Neural progenitor cell (in vitro differentiated cells): ENCODE data around the gene MORN4. TPM values are rescaled to one million over a fixed set of nuclear protein-coding genes. Genes with fewer than 3 reads are reported as not detected.
"Not testable (repeated sequence)": the region's sequence is repeated elsewhere in the genome, so short reads cannot be mapped to it uniquely, and the experiment has no call there.

ENCODE experiments used
- DNase-seq: peaks from one replicate; pipeline ENCODE4 v3.0.0-alpha.2; 2016; ENCODE audit warnings: low spot score
- H2AFZ ChIP-seq: fragments of 200-600 bp; sonication (generic); replicated peaks from 2 replicates; pipeline ENCODE4 v1.6.1; 2016; ENCODE audit warnings: antibody characterized with exemption
- H3F3A ChIP-seq: fragments of 200-600 bp; sonication (generic); 2 replicates; pipeline ENCODE4 v1.6.1; 2016; ENCODE audit warnings: antibody characterized with exemption, low read depth
- H3K27ac ChIP-seq: fragments of 200-600 bp; sonication (generic); 2 replicates; pipeline ENCODE4 v1.5.1; 2016; ENCODE audit warnings: mild to moderate bottlenecking
- H3K27me3 ChIP-seq: fragments of 200-600 bp; sonication (generic); 2 replicates; pipeline ENCODE4 v1.6.1; 2016; ENCODE audit warnings: mild to moderate bottlenecking, moderate library complexity
- H3K36me3 ChIP-seq: fragments of 200-600 bp; sonication (generic); 2 replicates; pipeline ENCODE4 v1.5.1; 2016
- H3K4me1 ChIP-seq: fragments of 200-600 bp; sonication (generic); 2 replicates; pipeline ENCODE4 v1.6.1; 2016; ENCODE audit warnings: mixed run types
- H3K4me2 ChIP-seq: fragments of 200-600 bp; sonication (generic); 2 replicates; pipeline ENCODE4 v1.6.1; 2016
- H3K4me3 ChIP-seq: fragments of 200-600 bp; sonication (generic); 2 replicates; pipeline ENCODE4 v1.5.1; 2016
- H3K79me2 ChIP-seq: fragments of 200-600 bp; sonication (generic); 2 replicates; pipeline ENCODE4 v1.6.1; 2016; ENCODE audit warnings: low read depth
- H3K9ac ChIP-seq: fragments of 200-600 bp; sonication (generic); 2 replicates; pipeline ENCODE4 v1.6.1; 2016
- H3K9me3 ChIP-seq: fragments of 200-600 bp; sonication (generic); 2 replicates; pipeline ENCODE4 v1.5.1; 2016; ENCODE audit warnings: low read depth
- H4K20me1 ChIP-seq: fragments of 200-600 bp; sonication (generic); 2 replicates; pipeline ENCODE4 v1.6.1; 2016; ENCODE audit warnings: low read depth
- H3K27ac Mint-ChIP-seq: 3 replicates; pipeline ENCODE4 v1.8.0; 2021; ENCODE audit warnings: mixed read lengths
- H3K27me3 Mint-ChIP-seq: 2 replicates; pipeline ENCODE4 v1.8.0; 2022; ENCODE audit warnings: low read depth, mild to moderate bottlenecking, inconsistent platforms, moderate library complexity, mixed read lengths; ENCODE audit not compliant: insufficient read depth
- H3K36me3 Mint-ChIP-seq: 3 replicates; pipeline ENCODE4 v1.8.0; 2021; ENCODE audit warnings: mixed read lengths
- H3K4me1 Mint-ChIP-seq: 3 replicates; pipeline ENCODE4 v1.8.0; 2021; ENCODE audit warnings: mixed read lengths
- H3K4me3 Mint-ChIP-seq: 3 replicates; pipeline ENCODE4 v1.8.0; 2021; ENCODE audit warnings: mild to moderate bottlenecking, moderate library complexity, mixed read lengths
- H3K9me3 Mint-ChIP-seq: 3 replicates; pipeline ENCODE4 v1.8.0; 2020; ENCODE audit warnings: mixed read lengths
- CTCF ChIP-seq: fragments of 200-600 bp; sonication (generic); IDR thresholded peaks from 2 replicates; pipeline ENCODE4 v1.5.1; 2017; ENCODE audit warnings: antibody characterized with exemption, mild to moderate bottlenecking
- EZH2 ChIP-seq: fragments of 200-600 bp; sonication (generic); IDR thresholded peaks from 2 replicates; pipeline ENCODE4 v1.6.1; 2017; ENCODE audit warnings: antibody characterized with exemption, mild to moderate bottlenecking, moderate library complexity
- EZH2phosphoT487 ChIP-seq: fragments of 200-600 bp; sonication (generic); IDR thresholded peaks from 2 replicates; pipeline ENCODE4 v1.6.1; 2017; ENCODE audit warnings: antibody characterized with exemption
- total RNA-seq: library from RNA; depleted of rRNA; stranded (reverse); fragments of >200 nt; gene quantifications from 2 replicates; pipeline ENCODE4 v1.2.3, GENCODE V29; 2015; ENCODE audit warnings: low replicate concordance

Gene MORN4
- total RNA-seq, 1 donor from 2014 or later = 23.8 TPM

- Histone ChIP-seq H3K36me3 (no peaks in the 10 kb centered on the region), H3K4me1 (peaks cover 21% of the 10 kb centered on the region), H3K9ac (no peak overlapping the region), H2AFZ (no peak overlapping the region), H3K27ac (no peak overlapping the region), H3K4me3 (no peak overlapping the region), H3K4me2 (no peak overlapping the region), H3F3A (peaks cover 11% of the 10 kb centered on the region), H4K20me1 (peaks cover 60% of the 10 kb centered on the region), H3K79me2 (peaks cover 83% of the 10 kb centered on the region), H3K27me3 (no peaks in the 10 kb centered on the region), H3K9me3 (no peaks in the 10 kb centered on the region)
- Mint-ChIP-seq H3K9me3 (no peaks in the 10 kb centered on the region), H3K4me3 (no peak overlapping the region), H3K27ac (no peak overlapping the region), H3K4me1 (peaks cover 28% of the 10 kb centered on the region), H3K36me3 (peaks cover 19% of the 10 kb centered on the region), H3K27me3 (peaks cover 8% of the 10 kb centered on the region)
- DNase-seq = no peak
- TF ChIP-seq EZH2 = no peak
- no peak for TF ChIP-seq CTCF
- no peak for TF ChIP-seq EZH2phosphoT487
These were observed 11.6 kb upstream of the MORN4 start for GRCh38 chr10:97644936-97645335.

- Mint-ChIP-seq H3K4me3 (no peak overlapping the region), H3K36me3 (peaks cover 17% of the 10 kb centered on the region), H3K27me3 (peaks cover 8% of the 10 kb centered on the region), H3K27ac (no peak overlapping the region), H3K9me3 (no peaks in the 10 kb centered on the region), H3K4me1 (peaks cover 21% of the 10 kb centered on the region)
- no peak for DNase-seq
- peaks cover 71% of the 10 kb centered on the region for H3K79me2 ChIP-seq
- peaks cover 19% of the 10 kb centered on the region for H3K4me1 ChIP-seq
- H3K27ac ChIP-seq = no peak overlapping the region
- peaks cover 19% of the 10 kb centered on the region for H3F3A ChIP-seq
- no peaks in the 10 kb centered on the region for H3K9me3 ChIP-seq
- H3K36me3 ChIP-seq = no peaks in the 10 kb centered on the region
- H4K20me1 ChIP-seq = peaks cover 48% of the 10 kb centered on the region
- no peak overlapping the region for H2AFZ ChIP-seq
- no peak overlapping the region for H3K9ac ChIP-seq
- H3K4me3 ChIP-seq = no peak overlapping the region
- H3K27me3 ChIP-seq = no peaks in the 10 kb centered on the region
- TF ChIP-seq CTCF (no peak), EZH2 (no peak), EZH2phosphoT487 (no peak)
- H3K4me2 ChIP-seq = no peak overlapping the region
These were observed 10.2 kb upstream of the MORN4 start for GRCh38 chr10:97643441-97643985.

- peak overlapping the region; percentile 99 for H3K4me3 Mint-ChIP-seq
- H3K36me3 Mint-ChIP-seq = peaks cover 17% of the 10 kb centered on the region
- H3K9me3 Mint-ChIP-seq, H2AFZ ChIP-seq, DNase-seq, H3K27ac Mint-ChIP-seq, H3K27me3 ChIP-seq, H3K9me3 ChIP-seq, H3K9ac ChIP-seq, H3K27ac ChIP-seq, H3K4me3 ChIP-seq, H3K27me3 Mint-ChIP-seq, H3K36me3 ChIP-seq: not testable (repeated sequence)
- peaks cover 20% of the 10 kb centered on the region for H3K4me1 Mint-ChIP-seq
- peaks cover 62% of the 10 kb centered on the region for H3K79me2 ChIP-seq
- peaks cover 15% of the 10 kb centered on the region for H3K4me1 ChIP-seq
- H3F3A ChIP-seq = peaks cover 23% of the 10 kb centered on the region
- H4K20me1 ChIP-seq = peaks cover 41% of the 10 kb centered on the region
- H3K4me2 ChIP-seq = peak overlapping the region; percentile 91
These were observed 9.3 kb upstream of the MORN4 start for GRCh38 chr10:97642471-97643159.
